Right ventricle myocardium superior (tissue), 1 donor: ENCODE measurements around the gene ACP3. TPM values are rescaled to one million over a fixed set of nuclear protein-coding genes. Genes with fewer than 3 reads are reported as not detected.
"Not testable (repeated sequence)": the region's sequence is repeated elsewhere in the genome, so short reads cannot be mapped to it uniquely, and the experiment has no call there.

ENCODE experiments used
- ATAC-seq: fragments of 200-7000 bp; cut with Tn5 transposase; one replicate; pipeline ENCODE4 v1.9.1; 2020; ENCODE audit warnings: mild to moderate bottlenecking; ENCODE audit not compliant: poor library complexity
- DNase-seq: peaks from one replicate; pipeline ENCODE4 v3.0.0-alpha.2; 2020
- intact Hi-C: fragments of 100-400 bp; cut with DNase I; formaldehyde crosslinking; loops from one replicate; pipeline ENCODE4 v1.11.2; 2022
- total RNA-seq: library from RNA; stranded (reverse); fragmentation: NEBNext Ultra II Directional; extraction: Animal tissue kit (Norgen Biotek cat#: 25700); gene quantifications from one replicate; pipeline ENCODE4 v1.2.1, GENCODE V29; 2021
- donor health status: DM: no; HTN: yes; CAD: no; lungs with severe emphysema.

Gene ACP3
- total RNA-seq, 1 donor from 2014 or later, result 1.3 TPM

DNA sequence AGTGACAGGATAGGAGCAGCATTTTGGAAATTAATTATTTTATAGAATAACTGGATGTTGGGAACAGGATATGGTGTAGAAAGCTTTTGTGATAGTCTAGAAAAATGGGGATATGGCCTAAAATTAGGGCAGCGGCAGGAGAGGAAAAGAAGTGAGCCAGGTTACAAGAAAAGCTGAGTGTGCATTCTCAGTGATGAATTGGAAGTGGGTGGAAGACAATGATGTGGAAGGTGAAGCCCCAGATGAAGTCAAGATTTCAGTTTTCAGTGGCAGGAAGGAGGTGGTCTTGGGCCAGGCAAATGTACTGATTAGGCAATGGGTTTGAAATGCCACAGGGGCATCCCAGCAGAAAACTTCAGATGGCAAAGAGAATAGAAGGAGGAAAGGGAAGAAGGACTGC lies 33.6 kb downstream of the ACP3 start:
- ATAC-seq (no peak), DNase-seq (no peak)
- intact Hi-C loops, result loop anchor here (5.0 kb wide), 1 partner anchor 46 kb away; no protein-coding TSS in a partner anchor

DNA sequence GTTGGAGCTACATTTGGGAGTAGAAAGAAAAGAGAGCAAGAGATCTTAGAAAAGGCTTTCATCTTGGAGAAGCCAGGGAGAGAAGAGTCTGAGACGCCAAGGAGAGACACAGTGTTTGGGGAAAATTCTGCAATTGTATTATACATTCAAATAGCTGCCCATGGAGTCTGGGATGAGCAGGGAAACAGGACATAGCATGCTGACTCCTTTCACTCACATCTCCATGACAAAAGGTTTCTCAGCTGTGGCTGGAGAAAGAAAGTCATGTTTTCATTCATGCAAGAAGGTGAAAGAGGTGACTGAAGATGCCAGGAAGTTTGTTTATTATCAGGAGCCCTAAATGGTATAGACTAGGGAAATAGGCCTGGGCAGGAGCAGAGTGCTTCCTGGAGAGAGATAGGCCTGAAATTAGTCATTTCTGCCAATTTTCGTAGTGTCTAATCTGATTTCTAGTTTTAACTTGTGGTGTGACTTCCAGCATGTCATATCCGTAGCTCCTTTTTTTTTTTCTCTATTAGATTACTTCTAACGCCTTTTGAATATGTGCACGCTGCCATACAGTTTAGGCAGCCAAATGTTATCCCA lies 34.1 kb downstream of the ACP3 start:
- ATAC-seq (no peak), DNase-seq (no peak)
- intact Hi-C loops, result loop anchor here (5.0 kb wide), 1 partner anchor 46 kb away; no protein-coding TSS in a partner anchor

DNA sequence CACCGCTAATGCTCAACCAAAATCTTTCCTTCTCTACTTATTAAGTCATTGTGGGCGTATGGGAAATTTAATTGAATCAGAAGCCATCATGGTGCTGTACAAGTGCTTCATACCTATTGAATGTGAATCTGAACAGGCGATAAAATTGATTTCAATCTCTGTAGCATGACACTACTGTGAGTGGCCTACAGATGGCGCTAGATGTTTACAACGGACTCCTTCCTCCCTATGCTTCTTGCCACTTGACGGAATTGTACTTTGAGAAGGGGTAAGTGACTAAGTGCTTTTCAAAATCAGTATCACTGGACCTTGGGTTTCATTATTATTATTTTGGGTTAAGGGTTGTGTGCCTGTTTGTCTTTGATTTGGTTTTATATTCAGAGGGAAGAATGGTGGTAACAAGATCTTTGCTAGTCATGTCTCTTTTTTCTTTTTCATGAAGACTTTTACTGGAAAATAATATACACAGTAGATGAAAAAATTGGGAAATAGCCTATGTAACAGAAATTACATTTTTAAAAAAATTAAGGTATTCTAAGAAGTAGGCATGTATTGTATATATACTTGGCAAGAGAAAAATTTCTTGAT lies 35.4 kb downstream of the ACP3 start:
- intact Hi-C loops, result loop anchor here (5.0 kb wide), 1 partner anchor 45 kb away; no protein-coding TSS in a partner anchor
- no peak for DNase-seq
- ATAC-seq, result peak; percentile 81

DNA sequence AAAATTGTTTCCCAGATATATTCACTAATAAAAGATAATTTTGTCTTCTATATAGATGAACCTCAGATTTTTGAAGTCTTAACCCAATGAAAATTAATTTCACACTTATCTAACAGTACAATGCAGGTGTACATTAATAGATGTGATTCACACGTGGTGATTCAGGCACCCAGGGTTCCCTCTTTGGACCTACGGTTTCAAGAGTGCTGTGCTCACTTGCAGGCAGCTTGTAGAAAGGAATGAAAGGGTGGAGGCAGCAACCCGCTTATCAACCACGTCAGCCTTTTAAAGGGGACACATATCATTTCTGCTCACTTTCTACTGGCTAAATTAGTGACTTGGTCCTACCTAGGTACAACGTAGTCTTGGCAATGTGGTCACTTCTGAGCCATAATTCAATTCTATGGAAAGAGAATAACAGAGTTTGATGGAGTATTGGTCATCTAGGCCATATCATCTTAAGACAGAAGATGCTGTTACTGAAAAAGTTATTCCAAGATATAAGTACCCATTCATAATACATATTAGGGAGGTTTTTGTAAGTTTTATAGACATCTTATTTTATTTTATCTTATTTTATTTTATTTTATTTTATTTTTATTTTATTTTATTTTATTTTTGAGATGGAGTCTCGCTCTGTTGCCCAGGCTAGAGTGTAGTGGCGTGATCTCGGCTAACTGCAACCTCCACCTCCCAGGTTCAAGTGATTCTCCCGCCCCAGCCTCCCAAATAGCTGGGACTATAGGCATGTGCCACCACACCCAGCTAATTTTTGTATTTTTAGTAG lies 37.9 kb downstream of the ACP3 start:
- DNase-seq (no peak), ATAC-seq (no peak)
- intact Hi-C loops, result loop anchor here (5.0 kb wide), 1 partner anchor 42 kb away; no protein-coding TSS in a partner anchor

DNA sequence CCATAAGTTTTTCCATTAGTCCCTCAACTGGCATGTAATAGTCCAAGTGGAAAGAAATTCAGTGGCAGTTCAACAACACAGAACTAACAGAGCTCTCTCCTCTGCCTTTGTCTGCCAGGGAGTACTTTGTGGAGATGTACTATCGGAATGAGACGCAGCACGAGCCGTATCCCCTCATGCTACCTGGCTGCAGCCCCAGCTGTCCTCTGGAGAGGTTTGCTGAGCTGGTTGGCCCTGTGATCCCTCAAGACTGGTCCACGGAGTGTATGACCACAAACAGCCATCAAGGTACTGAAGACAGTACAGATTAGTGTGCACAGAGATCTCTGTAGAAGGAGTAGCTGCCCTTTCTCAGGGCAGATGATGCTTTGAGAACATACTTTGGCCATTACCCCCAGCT lies 39.4 kb downstream of the ACP3 start:
- no peak for DNase-seq
- no peak for ATAC-seq
- intact Hi-C loops, result no loop called here

DNA sequence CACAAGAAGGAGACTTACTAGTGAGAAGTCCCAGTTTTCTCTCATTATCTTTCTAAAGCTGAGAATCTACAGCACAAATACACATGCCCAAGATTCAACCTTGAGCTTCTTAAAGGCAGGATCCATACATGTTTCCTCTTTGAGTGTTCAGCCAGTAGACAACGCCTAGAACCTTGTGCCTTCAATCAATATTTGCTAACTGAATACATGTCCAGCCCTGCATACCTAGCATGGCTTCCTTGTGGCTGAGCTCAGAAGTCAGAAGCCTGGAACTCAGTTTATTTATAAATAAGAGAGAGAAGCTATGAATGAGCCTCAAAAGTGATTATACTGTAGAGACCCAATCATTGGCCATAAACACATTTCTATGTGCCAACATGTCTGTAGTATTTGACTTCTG lies 43.5 kb downstream of the ACP3 start:
- DNase-seq (no peak), ATAC-seq (no peak)
- intact Hi-C loops, result no loop called here

DNA sequence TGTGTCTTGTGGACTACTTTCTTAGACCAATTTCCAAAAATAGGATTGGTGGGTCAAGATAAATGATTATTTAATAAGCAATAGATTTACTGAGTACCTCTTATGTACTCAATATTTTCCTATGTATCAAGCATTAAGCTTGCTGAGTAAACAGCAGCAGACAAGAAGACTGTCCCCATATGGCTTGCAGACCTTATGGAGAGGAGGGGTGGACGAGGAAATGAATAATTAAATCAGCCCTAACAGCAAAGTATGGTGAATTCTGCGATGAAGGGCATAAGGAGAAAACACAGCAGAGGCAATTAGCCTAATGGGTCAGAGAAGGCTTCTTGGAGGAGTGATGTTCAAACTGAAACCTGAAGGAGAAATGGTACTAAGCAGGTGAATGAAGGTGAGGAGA lies 45.1 kb downstream of the ACP3 start:
- ATAC-seq (no peak), DNase-seq (no peak)
- intact Hi-C loops, result no loop called here

DNA sequence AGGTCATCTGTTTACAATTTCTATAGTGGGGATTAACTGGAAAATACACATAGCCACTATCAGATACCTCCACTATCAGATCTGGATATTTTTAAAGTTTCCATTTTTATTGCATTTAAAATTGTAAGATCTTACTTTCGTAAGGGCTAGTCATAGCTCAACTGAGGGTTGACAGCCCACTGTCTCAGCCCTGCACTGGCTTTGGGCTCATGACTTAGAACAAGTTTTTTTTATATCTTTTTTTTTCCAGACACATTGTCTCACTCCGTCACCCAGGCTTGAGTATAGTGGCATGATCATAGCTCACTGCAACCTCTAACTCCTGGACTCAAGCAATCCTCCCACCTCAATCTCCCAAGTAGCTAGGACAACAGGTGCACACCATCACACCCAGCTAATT lies 51.3 kb downstream of the ACP3 start:
- ATAC-seq, result no peak
- DNase-seq, result no peak
- intact Hi-C loops, result no loop called here

DNA sequence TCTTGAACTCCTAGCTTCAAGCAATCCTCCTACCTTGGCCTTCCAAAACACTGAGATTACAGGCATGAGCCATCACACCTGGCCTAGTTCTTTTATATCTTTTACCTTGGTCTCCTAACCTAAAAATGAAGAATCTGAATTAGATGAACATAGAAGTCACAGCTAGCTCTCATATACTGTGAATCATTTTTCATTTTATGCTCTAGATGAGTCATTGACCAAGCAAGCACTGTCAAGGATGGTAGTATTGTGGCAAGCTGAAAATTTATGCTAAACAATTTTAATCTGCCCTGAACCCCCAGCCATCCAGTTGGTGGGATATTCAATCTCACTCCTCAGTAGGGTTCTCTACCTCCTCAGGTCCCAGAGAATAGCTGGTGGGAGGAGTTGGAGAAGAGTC lies 51.8 kb downstream of the ACP3 start:
- intact Hi-C loops, result no loop called here
- DNase-seq, result no peak
- no peak for ATAC-seq

DNA sequence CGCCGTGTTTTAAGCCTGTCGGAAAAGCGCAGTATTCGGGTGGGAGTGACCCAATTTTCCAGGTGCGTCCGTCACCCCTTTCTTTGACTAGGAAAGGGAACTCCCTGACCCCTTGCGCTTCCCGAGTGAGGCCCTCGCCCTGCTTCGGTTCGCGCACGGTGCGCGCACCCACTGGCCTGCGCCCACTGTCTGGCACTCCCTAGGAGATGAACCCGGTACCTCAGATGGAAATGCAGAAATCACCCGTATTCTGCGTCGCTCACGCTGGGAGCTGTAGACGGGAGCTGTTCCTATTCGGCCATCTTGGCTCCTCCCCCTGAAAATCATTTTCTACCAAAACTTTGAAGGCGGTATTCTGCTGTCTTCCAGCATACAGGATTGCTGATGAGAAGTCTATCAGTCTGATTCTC lies 59.7 kb downstream of the ACP3 start:
- intact Hi-C loops, ATAC-seq, DNase-seq: not testable (repeated sequence)

DNA sequence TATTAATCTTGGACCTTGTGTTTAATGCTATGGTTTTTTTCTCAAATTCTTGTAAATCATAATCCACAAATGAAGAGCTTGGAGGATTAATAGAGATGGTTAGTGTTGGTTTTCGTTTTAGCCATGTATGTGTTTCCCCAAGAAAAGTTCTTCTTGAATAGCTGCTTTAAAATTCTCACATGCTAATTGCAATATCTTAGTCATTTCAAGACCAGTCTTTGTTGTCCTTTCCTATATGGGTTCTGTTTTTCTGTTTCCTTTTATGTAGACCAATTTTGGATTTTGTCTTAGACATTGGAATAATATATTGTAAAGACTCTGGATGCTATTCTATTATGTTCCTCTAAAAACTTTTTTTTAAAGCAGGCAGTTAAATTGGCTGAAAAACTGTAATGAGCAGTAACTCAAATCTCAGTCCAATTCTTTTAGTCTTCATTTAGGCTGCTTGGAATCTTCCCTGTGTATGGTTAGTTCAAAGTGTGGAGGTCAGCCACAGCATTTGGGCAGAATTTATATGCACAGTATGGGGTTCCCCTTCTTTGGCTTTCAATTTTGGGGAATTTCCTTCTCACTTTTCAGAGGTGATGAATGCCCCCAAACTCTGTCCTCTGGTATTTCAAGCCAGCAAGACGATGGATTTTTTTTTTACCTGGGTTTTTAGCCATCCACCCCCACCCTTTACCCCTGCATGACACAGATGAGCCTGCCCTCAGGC lies 61.0 kb downstream of the ACP3 start:
- DNase-seq, result no peak
- intact Hi-C loops, result no loop called here
- ATAC-seq, result no peak

DNA sequence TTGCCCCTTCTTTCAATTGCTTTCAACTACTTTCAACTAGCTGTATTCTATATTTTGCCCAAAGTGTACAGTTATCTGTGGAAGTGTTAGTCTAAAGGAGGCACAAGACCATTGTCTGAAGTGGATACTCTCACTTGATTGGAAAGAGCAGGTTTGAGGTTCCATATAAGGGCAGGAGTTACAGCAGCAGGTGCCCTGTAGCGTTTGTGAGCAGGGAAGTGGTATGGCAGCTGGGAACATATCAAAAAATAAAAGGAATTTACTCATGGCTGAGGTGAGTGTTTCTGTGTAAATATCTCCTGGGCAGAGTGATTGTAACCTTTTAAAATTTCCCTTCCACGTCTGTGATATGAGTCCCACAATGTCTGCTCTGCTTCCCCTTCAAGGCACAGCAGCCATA lies 61.6 kb downstream of the ACP3 start:
- DNase-seq (no peak), ATAC-seq (no peak)
- intact Hi-C loops, result no loop called here

DNA sequence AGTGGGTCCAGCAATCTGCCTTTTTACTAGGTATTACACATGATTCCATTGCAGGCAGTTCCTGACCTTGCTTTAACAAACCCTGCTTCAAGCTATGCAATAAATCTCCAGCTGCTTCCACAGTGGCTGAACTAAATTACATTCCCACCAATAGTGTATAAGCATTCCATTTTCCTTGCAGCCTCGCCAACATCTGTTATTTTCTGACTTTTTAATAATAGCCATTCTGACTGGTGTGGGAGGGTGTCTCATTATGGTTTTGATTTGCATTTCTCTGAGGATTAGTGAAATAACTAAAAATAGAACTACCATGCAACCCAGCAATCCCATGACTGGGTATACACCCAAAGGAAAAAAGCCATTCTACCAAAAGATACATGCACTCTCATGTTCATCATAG lies 63.7 kb downstream of the ACP3 start:
- no peak for ATAC-seq
- intact Hi-C loops, result no loop called here
- DNase-seq, result no peak

DNA sequence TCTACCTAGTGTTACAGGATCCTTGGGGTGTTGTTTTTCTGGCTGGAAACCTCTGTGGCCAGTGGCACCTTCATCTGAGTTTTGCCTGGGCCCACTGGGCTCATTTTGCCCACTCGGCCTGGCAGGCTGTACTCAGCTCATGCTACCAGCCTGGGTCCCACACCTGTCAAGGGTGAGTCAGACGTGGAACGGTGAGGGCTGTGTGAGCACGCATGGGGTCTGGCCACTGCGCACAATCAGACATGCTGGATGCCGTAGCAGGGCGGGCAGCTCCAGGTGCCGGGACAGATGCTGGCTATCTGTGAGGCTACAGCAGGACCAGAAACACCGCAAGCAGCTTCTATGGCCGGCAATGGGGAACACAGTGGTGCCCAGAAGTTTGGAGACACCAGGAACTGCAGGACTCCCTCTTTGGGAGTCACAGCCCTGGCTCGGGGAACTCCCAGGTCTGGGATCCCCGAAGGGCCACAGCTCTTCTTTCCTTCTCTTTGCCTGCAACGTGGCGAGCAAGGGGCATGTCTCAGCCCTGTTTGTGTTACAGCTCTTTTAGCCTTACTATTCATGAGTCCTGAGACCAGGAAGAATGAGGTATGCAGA lies 64.2 kb downstream of the ACP3 start:
- DNase-seq (no peak), ATAC-seq (no peak)
- intact Hi-C loops, result no loop called here

DNA sequence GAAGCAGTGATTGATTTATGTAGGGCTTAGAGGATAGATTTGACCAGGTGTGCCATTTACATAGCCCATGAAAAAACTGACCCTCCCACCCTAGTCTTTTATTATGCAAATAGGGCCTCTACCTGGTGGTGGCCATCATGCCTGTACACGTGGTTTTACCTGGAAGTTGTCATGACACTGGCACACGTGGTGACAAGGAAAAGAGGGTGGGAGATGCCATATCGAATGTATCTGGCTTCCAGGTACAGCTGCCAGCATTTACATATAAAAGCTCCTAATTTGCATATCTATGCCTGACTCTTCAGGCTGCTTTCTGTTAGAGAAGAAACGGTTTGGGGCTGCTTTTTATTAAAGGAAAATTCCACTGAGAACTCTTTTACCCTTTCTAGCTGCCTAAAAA lies 65.1 kb downstream of the ACP3 start:
- ATAC-seq (no peak), DNase-seq (no peak)
- intact Hi-C loops, result no loop called here

DNA sequence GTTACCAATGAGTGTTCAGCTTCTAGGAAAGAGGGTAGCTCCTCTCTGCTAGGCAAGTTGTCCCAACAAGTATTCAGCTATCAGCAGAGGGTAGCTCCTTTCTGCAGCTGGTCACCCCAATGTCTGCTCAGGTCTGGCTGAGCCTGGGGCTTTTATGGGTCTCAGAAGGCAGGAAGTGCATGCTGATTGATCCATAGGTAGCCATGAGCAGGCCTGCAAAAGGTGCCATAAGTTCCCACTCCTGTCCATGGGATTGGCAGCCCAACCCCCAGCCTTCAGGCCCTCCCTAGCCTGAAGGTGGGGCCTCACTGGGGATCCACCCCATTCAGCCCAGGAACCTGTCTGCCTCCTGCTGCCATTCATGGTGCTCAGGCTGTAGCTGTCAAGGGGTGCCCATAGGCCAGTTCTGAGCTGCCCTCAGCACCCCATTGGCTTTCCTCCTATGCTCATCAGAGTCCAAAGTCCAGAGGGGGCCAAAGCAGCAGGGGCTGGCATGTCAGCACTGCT lies 65.5 kb downstream of the ACP3 start:
- ATAC-seq (no peak), DNase-seq (no peak)
- intact Hi-C loops, result no loop called here

DNA sequence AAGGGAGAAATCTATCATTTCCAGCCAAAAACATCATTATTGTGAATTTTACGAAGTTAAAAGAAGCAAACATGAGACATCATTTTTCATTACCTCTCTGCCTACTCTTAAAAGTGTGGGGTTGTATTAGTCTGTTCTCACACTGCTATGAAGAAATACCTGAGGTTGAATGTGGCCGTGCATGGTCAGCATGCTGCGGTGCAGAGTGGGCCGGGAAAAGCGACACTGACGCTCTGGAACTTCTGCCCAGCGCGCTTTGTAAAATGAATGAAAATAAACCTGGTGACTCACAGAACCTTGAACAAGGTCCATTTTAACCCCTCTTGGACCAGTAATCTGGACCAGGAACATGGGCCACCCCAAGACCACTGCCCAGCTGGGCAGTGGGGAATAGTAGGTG lies 69.1 kb downstream of the ACP3 start:
- intact Hi-C loops, result no loop called here
- DNase-seq, result no peak

DNA sequence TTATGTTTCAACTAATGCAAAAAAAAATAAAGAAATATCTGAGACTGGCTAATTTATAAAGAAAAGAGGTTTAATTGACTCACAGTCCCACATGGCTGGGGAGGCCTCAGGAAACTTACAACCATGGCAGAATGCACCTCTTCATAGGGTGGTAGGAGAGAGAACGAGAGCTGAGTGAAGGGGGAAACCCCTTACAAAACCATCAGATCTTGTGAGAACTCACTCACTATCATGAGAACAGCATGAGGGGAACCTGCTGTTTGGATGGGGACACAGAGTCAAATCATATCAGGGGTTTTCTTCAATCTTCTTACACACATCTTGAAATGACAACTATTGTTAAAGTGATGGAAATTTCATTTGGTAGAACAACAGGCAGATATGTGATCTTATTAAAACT lies 75.5 kb downstream of the ACP3 start:
- DNase-seq, intact Hi-C loops: not testable (repeated sequence)

More for the DNA sequence above, 69.1 kb downstream of the ACP3 start:
- no peak for ATAC-seq

DNA sequence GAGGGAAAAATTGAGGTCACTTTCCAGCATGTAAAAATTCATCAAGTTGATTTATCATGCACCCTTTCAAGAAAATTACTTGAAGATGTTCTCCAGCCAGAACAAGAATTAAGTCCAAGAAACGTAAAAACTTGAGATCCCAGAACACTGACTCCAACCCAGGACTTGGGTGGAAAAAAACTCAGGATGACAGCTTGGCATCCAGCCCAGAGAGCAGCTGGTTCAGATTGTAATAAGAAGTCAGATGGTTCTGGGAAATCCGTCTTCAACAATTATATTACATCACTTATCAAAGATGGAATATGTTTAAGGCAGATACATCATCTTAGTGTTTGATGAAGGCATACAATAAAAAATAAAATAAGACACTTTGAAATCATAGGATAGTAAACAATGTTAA lies 77.1 kb downstream of the ACP3 start:
- peak; percentile 56 for DNase-seq
- peak; percentile 18 for ATAC-seq
- intact Hi-C loops, result no loop called here

More for the DNA sequence above, 75.5 kb downstream of the ACP3 start:
- ATAC-seq, result not testable (repeated sequence)
